Neuronal stem cell (in vitro differentiated cells): Measurements from ENCODE around the gene C3.
"Not testable (repeated sequence)": the region's sequence is repeated elsewhere in the genome, so short reads cannot be mapped to it uniquely, and the experiment has no call there.

Source experiments
- DNase-seq: peaks from one replicate; pipeline ENCODE4 v3.0.0-alpha.2; 2013; ENCODE audit warnings: low spot score
- H2AFZ ChIP-seq: one replicate; pipeline ENCODE4 v1.6.1; 2013; ENCODE audit warnings: mild to moderate bottlenecking, low read length, inconsistent platforms
- H2AK5ac ChIP-seq: 2 replicates; pipeline ENCODE4 v1.6.1; 2013; ENCODE audit warnings: low read depth, mild to moderate bottlenecking, inconsistent platforms, low read length, moderate library complexity, mixed read lengths
- H2BK120ac ChIP-seq: 2 replicates; pipeline ENCODE4 v1.6.1; 2013; ENCODE audit warnings: low read depth, mild to moderate bottlenecking, inconsistent platforms, low read length, moderate library complexity, mixed read lengths
- H2BK12ac ChIP-seq: one replicate; pipeline ENCODE4 v1.6.1; 2013; ENCODE audit warnings: low read length, inconsistent platforms
- H2BK15ac ChIP-seq: 2 replicates; pipeline ENCODE4 v1.6.1; 2013; ENCODE audit warnings: mild to moderate bottlenecking, low read length, inconsistent platforms, mixed read lengths
- H2BK5ac ChIP-seq: one replicate; pipeline ENCODE4 v1.6.1; 2013; ENCODE audit warnings: inconsistent platforms, mild to moderate bottlenecking, low read length, moderate library complexity
- H3K14ac ChIP-seq: one replicate; pipeline ENCODE4 v1.6.1; 2013; ENCODE audit warnings: low read length, inconsistent platforms
- H3K18ac ChIP-seq: 2 replicates; pipeline ENCODE4 v1.6.1; 2013; ENCODE audit warnings: low read length, inconsistent platforms
- H3K23ac ChIP-seq: 2 replicates; pipeline ENCODE4 v1.6.1; 2013; ENCODE audit warnings: low read depth, mild to moderate bottlenecking, mixed read lengths, low read length, inconsistent platforms; ENCODE audit not compliant: poor library complexity
- H3K27ac ChIP-seq: replicated peaks from 3 replicates; pipeline ENCODE4 v1.5.1; 2013; ENCODE audit warnings: low read length, inconsistent platforms
- H3K27me3 ChIP-seq, 3 experiments: 2 replicates each; pipeline ENCODE4 v1.6.1; 2013; ENCODE audit warnings: low read length in 3 of 3, mild to moderate bottlenecking in 2 of 3, inconsistent platforms in 1 of 3, low read depth in 1 of 3, mixed read lengths in 1 of 3, moderate library complexity in 1 of 3; ENCODE audit not compliant: control insufficient read depth in 3 of 3, insufficient read depth in 3 of 3
- H3K36me3 ChIP-seq, 2 donors: replicated peaks in 1 of 2; 2 replicates each; pipeline ENCODE4 v1.6.1; 2013; ENCODE audit warnings: low read length in 2 of 2; ENCODE audit not compliant: control insufficient read depth in 2 of 2, insufficient read depth in 2 of 2
- H3K4ac ChIP-seq: 2 replicates; pipeline ENCODE4 v1.6.1; 2013; ENCODE audit warnings: inconsistent platforms, mild to moderate bottlenecking, low read length, moderate library complexity
- H3K4me1 ChIP-seq, 2 donors: 1 replicate in 1 of 2; 2 replicates in 1 of 2; pipeline ENCODE4 v1.6.1; 2013; ENCODE audit warnings: low read length in 2 of 2, low read depth in 1 of 2; ENCODE audit not compliant: control insufficient read depth in 2 of 2, insufficient read depth in 1 of 2
- H3K4me2 ChIP-seq: one replicate; pipeline ENCODE4 v1.6.1; 2013; ENCODE audit warnings: mild to moderate bottlenecking, low read length, inconsistent platforms; ENCODE audit not compliant: insufficient read depth, poor library complexity, severe bottlenecking
- H3K4me3 ChIP-seq, 2 donors: 2 replicates each; pipeline ENCODE4 v1.5.1; 2013; ENCODE audit warnings: low read length in 2 of 2, mild to moderate bottlenecking in 2 of 2, inconsistent platforms in 1 of 2, moderate library complexity in 1 of 2
- H3K79me1 ChIP-seq: one replicate; pipeline ENCODE4 v1.6.1; 2013; ENCODE audit warnings: low read depth, mild to moderate bottlenecking, inconsistent platforms, low read length, moderate library complexity
- H3K9ac ChIP-seq: one replicate; pipeline ENCODE4 v1.6.1; 2013; ENCODE audit warnings: mild to moderate bottlenecking, low read depth, low read length, inconsistent platforms; ENCODE audit not compliant: poor library complexity
- H3K9me3 ChIP-seq, 2 donors: replicated peaks in 1 of 2; 2 replicates each; pipeline versions ENCODE3 to v1.6.1; 2013; ENCODE audit warnings: low read length in 2 of 2, mild to moderate bottlenecking in 2 of 2, inconsistent platforms in 1 of 2, low read depth in 1 of 2, mixed read lengths in 1 of 2, moderate library complexity in 1 of 2; ENCODE audit not compliant: control insufficient read depth in 2 of 2, insufficient read depth in 1 of 2
- H4K8ac ChIP-seq: one replicate; pipeline ENCODE4 v1.6.1; 2013; ENCODE audit warnings: low read depth, mild to moderate bottlenecking, inconsistent platforms, low read length, moderate library complexity
- H4K91ac ChIP-seq: one replicate; pipeline ENCODE4 v1.6.1; 2013; ENCODE audit warnings: low read length, low read depth, mild to moderate bottlenecking, inconsistent platforms; ENCODE audit not compliant: poor library complexity
- WGBS, 2 donors: extraction: QIAGEN DNeasy Blood & Tissue Kit; methylation state at CpG; one replicate each; pipeline ENCODE4 v1.1.7; 2013; ENCODE audit warnings: missing lambda C conversion rate in 2 of 2, mixed read lengths in 1 of 2; ENCODE audit not compliant: insufficient read length in 2 of 2, insufficient replicate concordance in 1 of 2; ENCODE audit errors: extremely low coverage in 2 of 2; 5-methylcytosine and 5-hydroxymethylcytosine counted together

Gene C3

GRCh38 chr19:6752256-6753177 is 32.1 kb upstream of the C3 start:
- Histone ChIP-seq H2AFZ (no peak overlapping the region), H2BK12ac (no peak overlapping the region), H2AK5ac (peak overlapping the region; percentile 74), H4K91ac (no peak overlapping the region), H3K9ac (peak overlapping the region; percentile 77), H2BK120ac (no peak overlapping the region), H3K27me3 (no peaks in the 10 kb centered on the region), H3K4me3 (peak overlapping the region in 1 of 2 donors; percentile 72), H3K4ac (no peak overlapping the region), H2BK15ac (peak overlapping the region; percentile 9), H3K23ac (peak overlapping the region; percentile 98), H2BK5ac (no peak overlapping the region), H3K4me2 (peak overlapping the region; percentile 89), H4K8ac (no peak overlapping the region), H3K18ac (peak overlapping the region; percentile 96), H3K9me3 (no peaks in the 10 kb centered on the region), H3K79me1 (no peaks in the 10 kb centered on the region), H3K27ac (no peak overlapping the region), H3K36me3 (peaks cover 23 to 46% of the 10 kb centered on the region in 2 donors), H3K14ac (no peak overlapping the region), H3K4me1 (peaks cover 0 to 5% of the 10 kb centered on the region in 2 donors)
- no peak for DNase-seq
- WGBS, 2 donors = no CpG with 5 or more reads among the region's 50 CpGs

GRCh38 chr19:6751189-6751588 is 30.7 kb upstream of the C3 start:
- Histone ChIP-seq H2AK5ac (no peak overlapping the region), H3K9ac (no peak overlapping the region), H3K4me2 (no peak overlapping the region), H3K79me1 (no peaks in the 10 kb centered on the region), H3K4ac (no peak overlapping the region), H2BK5ac (no peak overlapping the region), H4K91ac (no peak overlapping the region), H3K4me3 (no peak overlapping the region), H4K8ac (no peak overlapping the region), H3K36me3 (peaks cover 33 to 59% of the 10 kb centered on the region in 2 donors), H3K4me1 (peaks cover 0 to 5% of the 10 kb centered on the region in 2 donors), H2BK12ac (no peak overlapping the region), H3K23ac (no peak overlapping the region), H2BK120ac (no peak overlapping the region), H3K9me3 (peaks cover 0 to 9% of the 10 kb centered on the region in 2 donors), H3K14ac (no peak overlapping the region), H2BK15ac (no peak overlapping the region), H3K18ac (no peak overlapping the region), H3K27me3 (no peaks in the 10 kb centered on the region), H3K27ac (no peak overlapping the region), H2AFZ (no peak overlapping the region)
- no CpG with 5 or more reads among the region's 16 CpGs for WGBS, 2 donors
- no peak for DNase-seq

- Histone ChIP-seq H2BK120ac (no peak overlapping the region), H3K79me1 (no peaks in the 10 kb centered on the region), H3K9ac (no peak overlapping the region), H3K27me3 (no peaks in the 10 kb centered on the region), H3K27ac (no peak overlapping the region), H2AFZ (no peak overlapping the region), H2BK15ac (no peak overlapping the region), H4K91ac (no peak overlapping the region), H3K4ac (no peak overlapping the region), H3K4me1 (peaks cover 0 to 6% of the 10 kb centered on the region in 2 donors), H3K18ac (no peak overlapping the region), H3K14ac (no peak overlapping the region), H3K4me3 (no peak overlapping the region), H3K36me3 (peaks cover 37 to 68% of the 10 kb centered on the region in 2 donors), H2BK12ac (no peak overlapping the region), H2AK5ac (no peak overlapping the region), H3K23ac (no peak overlapping the region), H3K4me2 (no peak overlapping the region), H2BK5ac (no peak overlapping the region), H4K8ac (no peak overlapping the region), H3K9me3 (peaks cover 3 to 9% of the 10 kb centered on the region in 2 donors)
- no peak for DNase-seq
- no CpG with 5 or more reads among the region's 20 CpGs for WGBS, 2 donors
Measured at GRCh38 chr19:6750062-6750461, 29.6 kb upstream of the C3 start.

GRCh38 chr19:6748543-6748942 is 28.1 kb upstream of the C3 start:
- H2AK5ac ChIP-seq, H3K79me1 ChIP-seq, H2AFZ ChIP-seq, H2BK5ac ChIP-seq, H3K18ac ChIP-seq, H4K8ac ChIP-seq, DNase-seq, H2BK12ac ChIP-seq, H3K27me3 ChIP-seq, H3K4me3 ChIP-seq, H3K4ac ChIP-seq, H3K9ac ChIP-seq, H3K14ac ChIP-seq, H3K9me3 ChIP-seq, H3K27ac ChIP-seq, H2BK120ac ChIP-seq, H4K91ac ChIP-seq, H3K23ac ChIP-seq, H3K4me2 ChIP-seq, H2BK15ac ChIP-seq: not testable (repeated sequence)
- Histone ChIP-seq H3K4me1 (peaks cover 12 to 15% of the 10 kb centered on the region in 2 donors), H3K36me3 (peaks cover 39 to 76% of the 10 kb centered on the region in 2 donors)
- WGBS, 2 donors = no CpG with 5 or more reads among the region's 10 CpGs
